Measurements from ENCODE around the gene OTUD7B. TPM values are rescaled to one million over a fixed set of nuclear protein-coding genes. Genes with fewer than 3 reads are reported as not detected.

OTUD7B gene
- total RNA-seq, 4 donors from 2014 or later, result 8.5 to 12.6 (median 9.1) TPM

DNA sequence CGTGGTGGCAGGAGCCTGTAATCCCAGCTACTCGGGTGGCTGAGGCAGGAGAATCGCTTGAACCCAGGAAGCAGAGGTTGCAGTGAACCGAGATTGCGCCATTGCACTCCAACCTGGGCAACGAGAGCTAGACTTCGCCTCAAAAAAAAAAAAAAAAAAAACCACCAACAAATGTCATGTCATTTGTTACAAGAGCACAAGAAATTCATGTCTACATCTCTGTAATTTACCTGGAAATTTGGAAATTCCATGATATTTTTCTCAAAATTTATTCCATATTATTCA is 40.5 kb upstream of the OTUD7B start:
- TF ChIP-seq, protein P1, sequence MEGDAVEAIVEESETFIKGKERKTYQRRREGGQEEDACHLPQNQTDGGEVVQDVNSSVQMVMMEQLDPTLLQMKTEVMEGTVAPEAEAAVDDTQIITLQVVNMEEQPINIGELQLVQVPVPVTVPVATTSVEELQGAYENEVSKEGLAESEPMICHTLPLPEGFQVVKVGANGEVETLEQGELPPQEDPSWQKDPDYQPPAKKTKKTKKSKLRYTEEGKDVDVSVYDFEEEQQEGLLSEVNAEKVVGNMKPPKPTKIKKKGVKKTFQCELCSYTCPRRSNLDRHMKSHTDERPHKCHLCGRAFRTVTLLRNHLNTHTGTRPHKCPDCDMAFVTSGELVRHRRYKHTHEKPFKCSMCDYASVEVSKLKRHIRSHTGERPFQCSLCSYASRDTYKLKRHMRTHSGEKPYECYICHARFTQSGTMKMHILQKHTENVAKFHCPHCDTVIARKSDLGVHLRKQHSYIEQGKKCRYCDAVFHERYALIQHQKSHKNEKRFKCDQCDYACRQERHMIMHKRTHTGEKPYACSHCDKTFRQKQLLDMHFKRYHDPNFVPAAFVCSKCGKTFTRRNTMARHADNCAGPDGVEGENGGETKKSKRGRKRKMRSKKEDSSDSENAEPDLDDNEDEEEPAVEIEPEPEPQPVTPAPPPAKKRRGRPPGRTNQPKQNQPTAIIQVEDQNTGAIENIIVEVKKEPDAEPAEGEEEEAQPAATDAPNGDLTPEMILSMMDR (IDR thresholded peaks at IDR 0.05), result no peak
- TF ChIP-seq POLR2A (IDR thresholded peaks at IDR 0.05), result no peak
- no peak overlapping the region for H3K4me3 ChIP-seq
- intact Hi-C loops (cut with DNase I), result loop anchor here (5.0 kb wide), 1 partner anchor 89 kb away; no protein-coding TSS in a partner anchor
- no peaks in the 10 kb centered on the region for H3K27me3 ChIP-seq
- no peak for DNase-seq
- H3K9me3 ChIP-seq, result no peaks in the 10 kb centered on the region
- H3K4me1 ChIP-seq, result peaks cover 0 to 7% (median 0%) of the 10 kb centered on the region in 3 donors
- 47 to 56% methylated on average over 7 of the region's 7 CpGs for WGBS, 2 donors
- no peak overlapping the region for H3K27ac ChIP-seq
- no peaks in the 10 kb centered on the region for H3K36me3 ChIP-seq

- Histone ChIP-seq H3K4me3 (no peak overlapping the region), H3K4me1 (peaks cover 0 to 7% (median 0%) of the 10 kb centered on the region in 3 donors), H3K27ac (no peak overlapping the region), H3K27me3 (no peaks in the 10 kb centered on the region), H3K9me3 (no peaks in the 10 kb centered on the region), H3K36me3 (no peaks in the 10 kb centered on the region)
- TF ChIP-seq POLR2A (IDR thresholded peaks at IDR 0.05), result no peak
- TF ChIP-seq, protein P1 (IDR thresholded peaks at IDR 0.05), result no peak
- intact Hi-C loops (cut with DNase I), result loop anchor here (5.0 kb wide), 1 partner anchor 88 kb away; no protein-coding TSS in a partner anchor
- 83 to 87% methylated on average over 2 of the region's 2 CpGs for WGBS, 2 donors
- no peak for DNase-seq
These were observed 39.4 kb upstream of the OTUD7B start for GRCh38 chr1:150049926-150050325.

GRCh38 chr1:150034336-150034735 is 23.8 kb upstream of the OTUD7B start:
- intact Hi-C loops (cut with DNase I), result no loop called here
- Histone ChIP-seq H3K4me1 (no peaks in the 10 kb centered on the region), H3K27ac (no peak overlapping the region), H3K36me3 (no peaks in the 10 kb centered on the region), H3K27me3 (no peaks in the 10 kb centered on the region), H3K9me3 (no peaks in the 10 kb centered on the region), H3K4me3 (no peak overlapping the region)
- DNase-seq, result no peak
- TF ChIP-seq POLR2A (IDR thresholded peaks at IDR 0.05), result no peak
- TF ChIP-seq, protein P1 (IDR thresholded peaks at IDR 0.05), result no peak

DNA sequence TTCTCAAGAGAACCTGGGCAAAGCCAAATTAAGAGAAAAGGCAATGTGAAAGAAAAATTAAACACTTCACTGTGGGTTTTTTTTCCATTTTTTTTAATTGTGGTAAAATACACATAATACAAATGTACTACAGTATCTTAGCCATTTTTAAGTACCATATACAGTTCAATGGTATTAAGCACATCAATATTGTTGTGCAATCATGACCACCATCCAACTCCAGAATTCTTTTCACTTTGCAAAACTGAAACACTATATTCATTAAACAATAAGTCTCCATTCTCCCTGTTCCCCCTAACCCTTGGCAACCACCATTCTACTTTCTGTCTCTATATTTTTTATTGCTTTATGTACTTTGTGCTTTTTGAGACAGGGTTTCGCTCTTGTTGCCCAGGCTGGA is 17.8 kb upstream of the OTUD7B start:
- no peaks in the 10 kb centered on the region for H3K4me1 ChIP-seq
- TF ChIP-seq POLR2A (IDR thresholded peaks at IDR 0.05), result no peak
- TF ChIP-seq, protein P1 (IDR thresholded peaks at IDR 0.05), result no peak
- 100% methylated on average over 1 of the region's 1 CpG for WGBS, 2 donors
- intact Hi-C loops (cut with DNase I), result no loop called here
- no peaks in the 10 kb centered on the region for H3K27me3 ChIP-seq
- H3K27ac ChIP-seq, result no peak overlapping the region
- H3K9me3 ChIP-seq, result no peaks in the 10 kb centered on the region
- no peak for DNase-seq
- H3K4me3 ChIP-seq, result no peak overlapping the region
- H3K36me3 ChIP-seq, result no peaks in the 10 kb centered on the region

DNA sequence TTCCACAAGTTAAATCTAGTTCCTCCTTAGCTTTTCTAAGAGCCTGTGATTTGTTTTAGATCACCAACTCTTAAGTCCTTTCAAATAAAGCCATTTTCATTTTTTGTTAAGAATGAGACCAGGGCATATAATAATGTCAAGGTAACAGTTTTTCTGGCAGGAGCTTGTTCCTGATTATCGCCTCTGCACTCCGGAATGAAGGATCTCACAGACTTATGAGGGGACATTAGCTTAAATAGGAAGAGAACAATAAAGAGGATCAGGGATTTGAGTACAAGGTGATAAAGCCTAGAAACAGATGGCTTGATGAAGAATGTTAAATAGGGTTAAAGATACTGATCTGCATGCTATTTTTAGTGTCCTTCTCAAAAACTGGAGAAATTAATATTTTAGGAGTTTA is 13.6 kb upstream of the OTUD7B start:
- WGBS, 2 donors, result 92% methylated on average over 2 of the region's 2 CpGs

More for the DNA sequence above, 13.6 kb upstream of the OTUD7B start:
- no peaks in the 10 kb centered on the region for H3K27me3 ChIP-seq
- peaks cover 0 to 16% (median 0%) of the 10 kb centered on the region in 3 donors for H3K4me1 ChIP-seq
- DNase-seq, result no peak
- TF ChIP-seq POLR2A (IDR thresholded peaks at IDR 0.05), result no peak
- TF ChIP-seq, protein P1 (IDR thresholded peaks at IDR 0.05), result no peak
- no peaks in the 10 kb centered on the region for H3K36me3 ChIP-seq
- H3K9me3 ChIP-seq, result no peaks in the 10 kb centered on the region
- H3K4me3 ChIP-seq, result no peak overlapping the region
- intact Hi-C loops (cut with DNase I), result no loop called here
- no peak overlapping the region for H3K27ac ChIP-seq
